HUES48 (cell line): Measurements from ENCODE around the gene BLOC1S6.

Source experiments
- H3K27ac ChIP-seq: one replicate; pipeline ENCODE4 v1.7.0; 2013; ENCODE audit warnings: low read depth, low read length, inconsistent platforms
- H3K27me3 ChIP-seq: 2 replicates; pipeline ENCODE4 v1.6.1; 2013; ENCODE audit warnings: mild to moderate bottlenecking, low read length; ENCODE audit not compliant: control insufficient read depth, insufficient read depth
- H3K36me3 ChIP-seq: 2 replicates; pipeline ENCODE4 v1.6.1; 2013; ENCODE audit warnings: low read length; ENCODE audit not compliant: control insufficient read depth, insufficient read depth
- H3K4me1 ChIP-seq: 2 replicates; pipeline ENCODE4 v1.6.1; 2013; ENCODE audit warnings: mild to moderate bottlenecking, low read length; ENCODE audit not compliant: control insufficient read depth, insufficient read depth
- H3K4me3 ChIP-seq: 2 replicates; pipeline ENCODE4 v1.5.1; 2013; ENCODE audit warnings: mild to moderate bottlenecking, low read depth, low read length
- H3K9ac ChIP-seq: 2 replicates; pipeline ENCODE4 v1.6.1; 2013; ENCODE audit warnings: mild to moderate bottlenecking, low read depth, low read length, moderate library complexity
- H3K9me3 ChIP-seq: 2 replicates; pipeline ENCODE4 v1.6.1; 2013; ENCODE audit warnings: low read length; ENCODE audit not compliant: control insufficient read depth, insufficient read depth

BLOC1S6 gene

GRCh38 chr15:45657254-45657653 is 70.1 kb downstream of the BLOC1S6 start:
- H3K9ac ChIP-seq: no peak overlapping the region
- no peaks in the 10 kb centered on the region for H3K27me3 ChIP-seq
- H3K4me3 ChIP-seq: no peak overlapping the region
- no peaks in the 10 kb centered on the region for H3K36me3 ChIP-seq
- 0 out of 2 replicates have a peak, but pooled peaks cover 7% of the 10 kb centered on the region for H3K4me1 ChIP-seq
- H3K9me3 ChIP-seq: no peaks in the 10 kb centered on the region
- H3K27ac ChIP-seq: no peak overlapping the region

- Histone ChIP-seq H3K4me1 (0 out of 2 replicates have a peak, but pooled peaks cover 7% of the 10 kb centered on the region), H3K27me3 (no peaks in the 10 kb centered on the region), H3K9ac (no peak overlapping the region), H3K27ac (no peak overlapping the region), H3K36me3 (no peaks in the 10 kb centered on the region), H3K9me3 (no peaks in the 10 kb centered on the region), H3K4me3 (no peak overlapping the region)
These were observed 70.8 kb downstream of the BLOC1S6 start for GRCh38 chr15:45657764-45658545.
